H54 (cell line): Measurements from ENCODE around the gene PTGR3.
"Not testable (repeated sequence)": the region's sequence is repeated elsewhere in the genome, so short reads cannot be mapped to it uniquely, and the experiment has no call there.

ENCODE experiments used
- DNase-seq: peaks from one replicate; pipeline ENCODE4 v3.0.0; 2011; ENCODE audit warnings: low spot score, mixed read lengths; ENCODE audit not compliant: insufficient read length
- FAIRE-seq: peaks from 3 replicates; lab custom pipeline; 2011; peaks lifted over from hg19 to GRCh38; lab: Jason Lieb, UNC
- POLR2A ChIP-seq: IDR thresholded peaks from 2 replicates; pipeline ENCODE4 v1.6.1; 2011; ENCODE audit warnings: low read depth, mild to moderate bottlenecking, low read length

Gene PTGR3

GRCh38 chr18:75199327-75199726 lies 9.6 kb downstream of the PTGR3 start:
- TF ChIP-seq POLR2A, result no peak
- DNase-seq (no peak), FAIRE-seq (no peak)

GRCh38 chr18:75198036-75198435 lies 10.9 kb downstream of the PTGR3 start:
- no peak for TF ChIP-seq POLR2A
- FAIRE-seq, result no peak
- DNase-seq, result no peak

- FAIRE-seq (no peak), DNase-seq (no peak)
- no peak for TF ChIP-seq POLR2A
Observed at GRCh38 chr18:75192899-75193298, 16.0 kb downstream of the PTGR3 start.

DNA sequence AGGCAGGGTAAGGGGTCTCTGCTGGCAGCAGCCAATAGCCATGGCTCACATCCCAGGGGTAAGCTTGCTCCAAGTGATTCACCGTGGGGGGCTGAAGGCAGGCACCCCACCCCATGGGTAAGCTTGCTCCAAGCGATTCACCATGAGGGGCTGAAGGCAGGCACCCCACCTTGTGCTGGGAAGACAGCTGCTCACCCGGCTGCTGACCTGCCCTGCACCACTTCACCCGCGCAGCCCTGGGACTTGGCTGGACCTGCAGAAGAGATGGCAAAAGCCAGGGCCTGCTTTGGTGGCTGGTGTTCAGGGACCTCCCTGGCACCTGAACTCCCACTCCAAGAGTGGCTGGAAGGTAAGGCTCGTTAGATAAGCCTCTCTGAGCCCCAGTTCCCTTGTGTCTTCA lies 19.2 kb downstream of the PTGR3 start:
- DNase-seq, result no peak
- TF ChIP-seq POLR2A, result no peak
- FAIRE-seq, result no peak

- DNase-seq, FAIRE-seq: not testable (repeated sequence)
Observed at GRCh38 chr18:75187702-75188101, 21.2 kb downstream of the PTGR3 start.

- TF ChIP-seq POLR2A, result no peak
- no peak for DNase-seq
- no peak for FAIRE-seq
Observed at GRCh38 chr18:75185460-75185859, 23.5 kb downstream of the PTGR3 start.

- TF ChIP-seq POLR2A, result no peak
- DNase-seq (no peak), FAIRE-seq (no peak)
Observed at GRCh38 chr18:75183973-75184493, 24.9 kb downstream of the PTGR3 start.

DNA sequence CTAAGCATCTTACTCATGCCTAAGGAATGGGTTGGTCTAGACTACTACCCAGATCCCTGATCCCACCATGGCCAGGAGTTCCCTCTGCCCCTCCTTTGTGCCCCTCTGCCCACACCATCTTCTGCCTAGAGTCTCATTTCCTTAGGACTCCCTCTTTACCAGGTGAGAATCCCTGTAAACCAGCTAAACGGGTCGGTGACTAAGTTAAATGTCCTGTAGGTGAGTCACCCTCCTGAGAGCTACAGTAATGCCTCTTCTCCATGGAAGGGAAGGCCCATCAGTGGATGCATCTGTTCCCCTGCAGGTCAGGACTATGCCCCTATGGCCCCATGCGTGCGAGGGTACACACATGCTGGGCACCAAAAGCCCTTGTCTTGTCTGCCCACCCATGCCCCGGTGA lies 25.4 kb downstream of the PTGR3 start:
- FAIRE-seq, result no peak
- TF ChIP-seq POLR2A, result no peak
- no peak for DNase-seq

DNA sequence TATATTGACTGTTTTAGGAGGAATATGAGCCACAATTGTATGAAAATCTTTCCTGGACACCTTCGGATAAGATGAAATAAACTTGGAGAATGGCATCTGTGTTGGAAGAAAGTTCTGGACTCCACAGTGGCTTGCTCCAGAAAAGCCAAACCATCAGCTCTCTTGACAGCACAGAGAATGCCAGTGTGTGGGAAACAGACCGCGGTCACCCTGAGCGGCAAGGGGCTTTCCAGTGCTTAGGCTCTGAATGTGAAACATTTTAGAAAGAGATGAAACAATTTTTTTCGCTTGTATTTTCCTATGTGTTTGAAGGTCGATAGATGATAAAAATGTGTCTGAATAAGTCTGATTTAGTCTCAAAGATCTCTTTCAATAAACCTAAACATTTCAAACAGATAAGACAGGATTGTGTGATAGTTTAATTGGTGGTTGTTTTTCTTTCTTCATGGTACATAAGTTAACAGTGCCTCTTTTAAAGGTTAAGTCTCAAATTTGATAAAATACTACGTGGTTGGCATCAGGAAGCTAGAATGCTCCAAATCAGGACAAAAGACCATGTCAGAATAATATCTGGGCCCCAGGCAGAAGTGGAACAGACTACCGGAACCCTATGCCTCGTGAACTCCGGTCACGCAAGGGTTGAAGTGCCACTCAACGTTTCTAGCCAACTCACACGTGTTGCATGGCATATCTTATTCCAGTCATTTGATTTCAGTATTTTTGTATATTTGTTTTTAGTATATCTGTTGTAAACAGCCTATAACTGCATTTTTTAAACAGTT lies 28.9 kb downstream of the PTGR3 start:
- DNase-seq, result no peak
- no peak for TF ChIP-seq POLR2A
- no peak for FAIRE-seq

DNA sequence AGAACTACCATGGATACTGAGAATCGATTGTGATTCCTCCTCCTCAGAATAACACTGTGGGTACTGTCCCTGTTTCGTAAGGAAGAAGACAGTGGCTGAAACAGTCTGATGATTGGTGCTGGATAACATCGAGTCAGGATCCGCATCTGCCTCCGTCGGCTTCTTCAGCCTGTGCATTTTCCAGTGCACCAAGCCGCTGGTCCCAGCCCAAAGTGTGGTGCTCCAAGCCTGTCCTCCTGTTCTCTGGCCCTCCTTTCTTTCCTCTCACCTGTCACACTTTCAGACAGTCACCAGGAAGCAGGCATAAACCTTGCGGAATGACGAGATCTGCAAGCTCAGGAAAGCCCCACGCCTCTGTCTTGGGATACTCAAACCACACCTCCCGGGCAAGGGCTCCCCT lies 30.6 kb downstream of the PTGR3 start:
- TF ChIP-seq POLR2A, result no peak
- DNase-seq (no peak), FAIRE-seq (no peak)

GRCh38 chr18:75176849-75177248 lies 32.1 kb downstream of the PTGR3 start:
- DNase-seq (no peak), FAIRE-seq (no peak)
- TF ChIP-seq POLR2A, result no peak

DNA sequence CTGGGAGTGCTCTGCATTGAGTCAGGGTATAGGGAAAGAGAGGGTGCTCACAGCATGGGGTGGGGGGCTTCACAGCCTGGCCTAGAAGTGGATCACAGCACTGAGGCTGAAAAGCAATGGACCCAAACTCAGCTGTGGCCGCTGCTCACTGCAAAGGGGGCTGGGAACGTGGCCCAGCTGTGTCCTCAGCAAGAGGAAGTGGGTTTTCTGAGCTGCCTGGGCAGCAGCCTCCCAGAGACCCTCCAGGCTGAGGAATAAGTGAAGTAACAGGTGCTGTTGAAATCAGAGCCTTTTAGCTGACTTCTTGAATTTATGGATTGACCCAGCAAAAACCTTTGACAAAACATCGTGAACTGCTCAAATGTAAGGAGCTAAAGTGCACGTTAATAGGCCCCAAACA lies 35.2 kb downstream of the PTGR3 start:
- DNase-seq (no peak), FAIRE-seq (no peak)
- TF ChIP-seq POLR2A, result no peak

GRCh38 chr18:75173125-75173432 lies 35.9 kb downstream of the PTGR3 start:
- DNase-seq, result no peak
- no peak for TF ChIP-seq POLR2A
- no peak for FAIRE-seq

GRCh38 chr18:75172299-75173124 lies 36.4 kb downstream of the PTGR3 start:
- FAIRE-seq, result no peak
- DNase-seq, result no peak

More at GRCh38 chr18:75172299-75173124, 36.4 kb downstream of the PTGR3 start:
- no peak for TF ChIP-seq POLR2A
